ENCODE data around the gene CAMTA1. TPM values are rescaled to one million over a fixed set of nuclear protein-coding genes. Genes with fewer than 3 reads are reported as not detected.

Gene CAMTA1
- total RNA-seq, 1 experiment from 2014 or later: 85.2 TPM

DNA sequence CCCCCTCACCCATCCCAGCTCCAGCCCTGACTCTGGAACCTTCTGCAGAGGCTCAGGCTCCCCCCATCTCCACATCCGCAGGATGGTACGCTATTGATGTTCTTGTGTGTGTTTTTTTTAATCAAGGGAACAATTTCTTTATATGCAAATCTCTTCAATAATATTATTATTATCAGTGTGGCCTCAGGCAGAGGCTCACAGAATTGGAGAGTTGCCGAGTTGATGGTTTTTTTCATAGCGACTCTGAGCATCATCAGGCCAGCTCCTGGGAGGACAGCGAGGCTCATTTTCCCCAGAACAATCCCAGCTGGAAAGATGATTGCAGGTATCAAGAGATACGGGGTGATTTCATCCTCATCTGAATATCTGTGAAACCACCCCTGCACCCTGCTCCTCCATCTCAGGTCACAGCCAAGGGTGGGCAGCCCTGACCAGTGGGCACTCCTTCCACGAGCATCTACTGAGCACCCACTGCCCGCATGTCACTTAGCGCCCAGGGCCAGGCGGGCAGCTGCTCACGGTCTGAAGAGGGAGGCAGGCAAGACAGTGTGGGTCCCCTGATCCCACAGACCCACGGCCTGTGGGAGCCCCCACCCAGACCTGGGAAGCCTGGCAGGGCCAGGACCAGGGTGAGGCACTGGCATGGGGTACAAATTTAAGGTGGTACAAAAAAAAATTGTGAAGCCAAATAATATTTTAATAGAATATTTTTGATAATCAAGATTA is 740.2 kb downstream of the CAMTA1 start:
- CTCF ChIA-PET: no interaction called here
- no peaks in the 10 kb centered on the region for H3K36me3 ChIP-seq (ENCODE audit: insufficient read depth, low read length, poor library complexity, severe bottlenecking)
- TF ChIP-seq, protein P1, sequence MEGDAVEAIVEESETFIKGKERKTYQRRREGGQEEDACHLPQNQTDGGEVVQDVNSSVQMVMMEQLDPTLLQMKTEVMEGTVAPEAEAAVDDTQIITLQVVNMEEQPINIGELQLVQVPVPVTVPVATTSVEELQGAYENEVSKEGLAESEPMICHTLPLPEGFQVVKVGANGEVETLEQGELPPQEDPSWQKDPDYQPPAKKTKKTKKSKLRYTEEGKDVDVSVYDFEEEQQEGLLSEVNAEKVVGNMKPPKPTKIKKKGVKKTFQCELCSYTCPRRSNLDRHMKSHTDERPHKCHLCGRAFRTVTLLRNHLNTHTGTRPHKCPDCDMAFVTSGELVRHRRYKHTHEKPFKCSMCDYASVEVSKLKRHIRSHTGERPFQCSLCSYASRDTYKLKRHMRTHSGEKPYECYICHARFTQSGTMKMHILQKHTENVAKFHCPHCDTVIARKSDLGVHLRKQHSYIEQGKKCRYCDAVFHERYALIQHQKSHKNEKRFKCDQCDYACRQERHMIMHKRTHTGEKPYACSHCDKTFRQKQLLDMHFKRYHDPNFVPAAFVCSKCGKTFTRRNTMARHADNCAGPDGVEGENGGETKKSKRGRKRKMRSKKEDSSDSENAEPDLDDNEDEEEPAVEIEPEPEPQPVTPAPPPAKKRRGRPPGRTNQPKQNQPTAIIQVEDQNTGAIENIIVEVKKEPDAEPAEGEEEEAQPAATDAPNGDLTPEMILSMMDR (conservative IDR thresholded peaks at IDR 0.05; ENCODE audit: low read depth, low read length): no peak
- no peak for TF ChIP-seq EZH2 (IDR thresholded peaks at IDR 0.05; ENCODE audit: borderline replicate concordance, low read depth, low read length, poor library complexity, severe bottlenecking)
- no peaks in the 10 kb centered on the region for H3K27me3 ChIP-seq (replicated peaks; ENCODE audit: insufficient read depth, low read depth, low read length, poor library complexity)
- no peak overlapping the region for H3K4me3 ChIP-seq (ENCODE audit: low read depth, low read length, poor library complexity, severe bottlenecking)
- H3K4me1 ChIP-seq (ENCODE audit: insufficient read depth, low read length, poor library complexity, severe bottlenecking): no peaks in the 10 kb centered on the region
- H3K9me3 ChIP-seq (ENCODE audit: low read depth, low read length, poor library complexity, severe bottlenecking): no peaks in the 10 kb centered on the region
- POLR2A ChIA-PET (ENCODE audit: low non-redundant PET): no interaction called here
- BruUV-seq (replicated peaks): no TSS peak
- intact Hi-C loops (cut with micrococcal nuclease; ENCODE audit: unreplicated experiment): no loop called here
- H3K27ac ChIP-seq (ENCODE audit: low read depth, low read length, poor library complexity, severe bottlenecking): no peak overlapping the region
- no peak for DNase-seq (ENCODE audit: low spot score)

DNA sequence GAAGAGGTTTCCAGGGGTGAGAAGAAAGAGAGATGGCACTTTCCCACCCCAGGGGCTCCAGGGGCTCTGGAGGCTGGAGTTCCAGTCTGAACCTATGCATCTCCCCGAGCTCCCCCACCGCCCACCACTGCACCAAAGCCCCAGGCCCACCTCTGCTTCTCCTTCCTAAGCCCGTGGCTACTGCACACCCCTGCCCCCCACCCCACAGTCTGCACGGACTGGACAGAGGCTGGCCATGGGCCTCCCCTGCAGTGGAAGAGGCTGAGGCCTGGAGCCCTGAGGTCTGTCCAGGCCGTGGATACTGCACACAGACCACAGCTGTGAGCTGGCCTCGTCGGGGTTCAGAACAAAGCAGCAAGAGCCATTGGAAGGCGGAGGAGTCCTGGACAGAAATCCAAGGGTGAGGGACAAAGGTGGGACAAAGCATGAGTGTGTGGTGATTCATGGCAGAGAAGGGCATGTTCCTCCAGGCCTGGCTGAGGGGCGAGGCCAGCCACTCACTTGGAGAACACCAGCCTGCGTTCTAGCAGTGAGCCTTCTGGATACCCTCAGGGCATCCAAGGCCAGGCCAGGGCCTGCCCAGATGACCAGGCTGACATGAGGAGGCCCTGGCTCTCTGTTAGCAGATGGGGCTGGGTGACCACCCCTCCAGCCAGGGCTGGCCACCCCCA is 741.1 kb downstream of the CAMTA1 start:
- no TSS peak for BruUV-seq (replicated peaks)
- no peak for DNase-seq (ENCODE audit: low spot score)
- H3K27ac ChIP-seq (ENCODE audit: low read depth, low read length, poor library complexity, severe bottlenecking): no peak overlapping the region

DNA sequence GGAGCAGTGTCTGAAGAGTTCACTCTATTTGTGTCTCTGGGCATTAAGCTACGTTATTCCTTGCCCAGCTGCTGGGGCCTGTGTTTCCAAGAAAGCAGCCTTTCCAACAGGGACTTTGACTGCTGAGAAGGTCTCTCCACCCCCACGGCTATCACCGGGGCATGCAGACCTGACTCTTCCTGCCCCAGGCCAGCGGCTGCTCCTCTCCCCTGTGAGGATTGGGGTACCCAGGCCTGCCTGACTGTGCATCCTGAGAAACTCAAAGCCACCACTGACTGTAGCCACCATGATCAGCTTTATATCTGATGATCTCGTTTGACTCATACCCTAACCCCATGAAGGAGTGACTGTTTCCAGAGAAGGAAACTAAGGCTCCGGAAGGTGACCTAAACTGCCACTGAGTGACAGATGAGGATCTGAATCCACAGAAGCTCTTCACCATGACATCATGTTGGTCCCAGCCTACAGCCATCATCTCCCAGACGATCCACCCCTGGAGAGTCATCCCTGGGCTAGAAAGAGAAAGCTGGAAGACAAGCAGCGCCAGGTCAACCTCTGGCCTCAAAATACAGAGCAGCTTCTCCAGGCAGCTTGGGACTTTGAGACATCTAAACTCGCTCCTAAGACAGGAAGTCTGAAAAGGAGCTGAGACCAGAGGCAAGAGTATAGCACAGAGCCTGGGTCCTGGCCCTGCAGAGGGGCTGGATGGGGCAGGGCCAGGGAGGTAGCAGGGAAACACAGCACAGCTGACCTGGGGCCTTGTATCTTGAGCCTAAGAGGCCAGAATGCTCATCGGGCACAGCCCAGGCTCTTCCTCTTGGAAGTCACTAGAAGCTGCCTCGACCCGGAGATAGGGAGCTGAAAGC is 741.8 kb downstream of the CAMTA1 start:
- no peaks in the 10 kb centered on the region for H3K27me3 ChIP-seq (replicated peaks; ENCODE audit: insufficient read depth, low read depth, low read length, poor library complexity)
- TF ChIP-seq, protein P1 (conservative IDR thresholded peaks at IDR 0.05; ENCODE audit: low read depth, low read length): no peak
- no peak for TF ChIP-seq EZH2 (IDR thresholded peaks at IDR 0.05; ENCODE audit: borderline replicate concordance, low read depth, low read length, poor library complexity, severe bottlenecking)
- no peaks in the 10 kb centered on the region for H3K4me1 ChIP-seq (ENCODE audit: insufficient read depth, low read length, poor library complexity, severe bottlenecking)
- CTCF ChIA-PET: no interaction called here
- no TSS peak for BruUV-seq (replicated peaks)
- no peaks in the 10 kb centered on the region for H3K9me3 ChIP-seq (ENCODE audit: low read depth, low read length, poor library complexity, severe bottlenecking)
- H3K4me3 ChIP-seq (ENCODE audit: low read depth, low read length, poor library complexity, severe bottlenecking): no peak overlapping the region
- H3K36me3 ChIP-seq (ENCODE audit: insufficient read depth, low read length, poor library complexity, severe bottlenecking): no peaks in the 10 kb centered on the region
- intact Hi-C loops (cut with micrococcal nuclease; ENCODE audit: unreplicated experiment): no loop called here
- POLR2A ChIA-PET (ENCODE audit: low non-redundant PET): interaction anchor here (0.6 kb wide), 1 partner anchor 753 kb away, joined by 3 read pairs; no protein-coding TSS in a partner anchor
- no peak for DNase-seq (ENCODE audit: low spot score)
- no peak overlapping the region for H3K27ac ChIP-seq (ENCODE audit: low read depth, low read length, poor library complexity, severe bottlenecking)

More for the DNA sequence above, 741.1 kb downstream of the CAMTA1 start:
- POLR2A ChIA-PET (ENCODE audit: low non-redundant PET): no interaction called here
- intact Hi-C loops (cut with micrococcal nuclease; ENCODE audit: unreplicated experiment): no loop called here
- no peaks in the 10 kb centered on the region for H3K36me3 ChIP-seq (ENCODE audit: insufficient read depth, low read length, poor library complexity, severe bottlenecking)
- no peak overlapping the region for H3K4me3 ChIP-seq (ENCODE audit: low read depth, low read length, poor library complexity, severe bottlenecking)
- TF ChIP-seq, protein P1 (conservative IDR thresholded peaks at IDR 0.05; ENCODE audit: low read depth, low read length): no peak
- no peak for TF ChIP-seq EZH2 (IDR thresholded peaks at IDR 0.05; ENCODE audit: borderline replicate concordance, low read depth, low read length, poor library complexity, severe bottlenecking)
- H3K27me3 ChIP-seq (replicated peaks; ENCODE audit: insufficient read depth, low read depth, low read length, poor library complexity): no peaks in the 10 kb centered on the region
- CTCF ChIA-PET: no interaction called here
- H3K4me1 ChIP-seq (ENCODE audit: insufficient read depth, low read length, poor library complexity, severe bottlenecking): no peaks in the 10 kb centered on the region
- no peaks in the 10 kb centered on the region for H3K9me3 ChIP-seq (ENCODE audit: low read depth, low read length, poor library complexity, severe bottlenecking)

All from A673 (cell line).